ENCODE results near the gene DMPK. TPM values are rescaled to one million over a fixed set of nuclear protein-coding genes. Genes with fewer than 3 reads are reported as not detected.
"Not testable (repeated sequence)": the region's sequence is repeated elsewhere in the genome, so short reads cannot be mapped to it uniquely, and the experiment has no call there.

DMPK gene
- total and polyA plus RNA-seq, 4 donors = 16.5 to 155 (median 74.0) TPM

- H3K27me3 ChIP-seq (ENCODE audit: control insufficient read depth, insufficient read depth, low read length) = no peaks in the 10 kb centered on the region
- H3K9me3 ChIP-seq (ENCODE audit: control insufficient read depth, insufficient read depth, low read length) = no peaks in the 10 kb centered on the region
- DNase-seq (ENCODE audit: low read depth in 4 of 6, low spot score in 6 of 6) = no peak
- WGBS (ENCODE audit: insufficient coverage) = 89% methylated on average over 3 of the region's 7 CpGs
- H3K4me3 ChIP-seq (ENCODE audit: low read depth, low read length) = no peak overlapping the region
- no peaks in the 10 kb centered on the region for H3K36me3 ChIP-seq (ENCODE audit: control insufficient read depth, insufficient read depth, low read length)
- H3K27ac ChIP-seq (ENCODE audit: low read depth, low read length) = no peak overlapping the region
- peaks cover 7% of the 10 kb centered on the region for H3K4me1 ChIP-seq (ENCODE audit: control insufficient read depth, insufficient read depth, low read length)
Observed at GRCh38 chr19:45801603-45802175, 19.4 kb upstream of the DMPK start.

DNA sequence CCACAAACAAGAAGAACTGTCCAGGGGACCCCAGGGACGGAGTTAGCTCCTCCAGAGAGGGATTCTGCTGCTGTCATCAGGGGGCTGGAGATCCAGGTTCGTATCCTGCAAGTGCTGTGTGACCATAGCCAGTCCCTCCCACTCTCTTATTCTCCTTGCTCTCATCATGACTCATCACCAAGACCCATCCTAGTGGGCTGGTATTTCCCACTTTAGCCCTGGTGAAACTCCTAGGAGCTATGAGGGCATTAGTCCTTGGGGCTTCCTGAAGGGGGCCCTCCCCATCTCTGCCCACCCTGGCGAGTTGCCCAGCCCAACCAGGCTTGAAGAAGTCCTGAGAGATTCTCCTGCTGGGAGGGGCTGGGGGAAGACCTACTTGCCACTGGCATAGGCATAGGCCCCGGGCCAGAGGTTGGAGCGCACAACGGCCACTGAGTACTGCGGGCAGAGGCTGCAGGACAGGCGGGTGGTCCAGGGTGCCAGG is 17.8 kb upstream of the DMPK start:
- Histone ChIP-seq H3K27ac (ENCODE audit: low read depth, low read length) (no peak overlapping the region), H3K4me1 (ENCODE audit: control insufficient read depth, insufficient read depth, low read length) (peaks cover 7% of the 10 kb centered on the region), H3K4me3 (ENCODE audit: low read depth, low read length) (no peak overlapping the region), H3K9me3 (ENCODE audit: control insufficient read depth, insufficient read depth, low read length) (no peaks in the 10 kb centered on the region), H3K27me3 (ENCODE audit: control insufficient read depth, insufficient read depth, low read length) (no peaks in the 10 kb centered on the region), H3K36me3 (ENCODE audit: control insufficient read depth, insufficient read depth, low read length) (peaks cover 2% of the 10 kb centered on the region)
- WGBS (ENCODE audit: insufficient coverage) = 80% methylated on average over 8 of the region's 8 CpGs
- DNase-seq (ENCODE audit: low read depth in 4 of 6, low spot score in 6 of 6) = no peak

DNA sequence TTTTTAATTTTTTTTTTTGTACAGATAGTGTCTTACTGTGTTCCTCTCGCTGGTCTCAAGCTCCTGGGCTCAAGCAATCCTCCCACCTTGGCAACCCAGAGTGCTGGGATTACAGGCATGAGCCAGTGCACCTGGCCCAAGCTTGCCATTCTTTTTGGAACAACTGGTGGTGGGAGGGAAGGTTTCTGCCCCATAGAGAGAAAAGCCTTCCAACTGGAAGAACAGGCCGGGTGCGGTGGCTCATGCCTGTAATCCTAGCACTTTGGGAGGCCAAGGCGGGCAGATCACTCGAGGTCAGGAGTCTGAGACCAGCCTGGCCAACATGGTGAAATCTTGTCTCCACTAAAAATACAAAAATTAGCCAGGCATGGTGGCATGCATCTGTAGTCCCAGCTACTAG is 17.3 kb upstream of the DMPK start:
- not testable (repeated sequence) for H3K36me3 ChIP-seq (ENCODE audit: control insufficient read depth, insufficient read depth, low read length); H3K27me3 ChIP-seq (ENCODE audit: control insufficient read depth, insufficient read depth, low read length); H3K27ac ChIP-seq (ENCODE audit: low read depth, low read length); DNase-seq (ENCODE audit: low read depth in 4 of 6, low spot score in 6 of 6); H3K4me1 ChIP-seq (ENCODE audit: control insufficient read depth, insufficient read depth, low read length); H3K4me3 ChIP-seq (ENCODE audit: low read depth, low read length); H3K9me3 ChIP-seq (ENCODE audit: control insufficient read depth, insufficient read depth, low read length)
- 100% methylated on average over 1 of the region's 5 CpGs for WGBS (ENCODE audit: insufficient coverage)

DNA sequence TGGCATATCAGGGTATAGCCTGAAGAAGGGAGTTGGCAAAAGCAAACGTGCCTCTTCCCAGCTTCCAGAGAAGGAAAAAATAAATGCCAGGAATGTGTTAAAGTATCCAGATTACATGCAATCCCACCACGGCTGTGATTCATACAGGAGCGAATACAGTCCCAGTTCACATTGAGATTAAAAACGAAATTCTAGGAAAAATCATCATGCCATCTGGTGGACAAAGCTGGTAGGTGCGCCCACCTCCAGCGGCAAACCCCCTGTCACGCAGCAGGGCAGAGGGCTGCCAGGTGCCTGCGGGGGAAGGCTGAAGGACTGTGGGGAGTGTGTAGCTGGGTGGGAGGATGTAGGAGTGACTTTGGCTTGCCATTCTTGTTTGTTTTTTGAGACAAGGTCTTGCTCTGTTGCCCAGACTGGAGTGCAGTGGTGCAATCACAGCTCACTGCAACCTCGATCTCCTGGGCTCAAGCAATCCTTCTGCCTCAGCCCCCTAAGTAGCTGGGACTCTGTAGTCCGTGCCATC is 16.8 kb upstream of the DMPK start:
- no peaks in the 10 kb centered on the region for H3K27me3 ChIP-seq (ENCODE audit: control insufficient read depth, insufficient read depth, low read length)
- peaks cover 2% of the 10 kb centered on the region for H3K36me3 ChIP-seq (ENCODE audit: control insufficient read depth, insufficient read depth, low read length)
- H3K4me3 ChIP-seq (ENCODE audit: low read depth, low read length) = no peak overlapping the region
- WGBS (ENCODE audit: insufficient coverage) = 2% methylated on average over 7 of the region's 10 CpGs
- no peak overlapping the region for H3K27ac ChIP-seq (ENCODE audit: low read depth, low read length)
- no peaks in the 10 kb centered on the region for H3K9me3 ChIP-seq (ENCODE audit: control insufficient read depth, insufficient read depth, low read length)
- H3K4me1 ChIP-seq (ENCODE audit: control insufficient read depth, insufficient read depth, low read length) = peaks cover 7% of the 10 kb centered on the region
- DNase-seq (ENCODE audit: low read depth in 4 of 6, low spot score in 6 of 6) = peak in 2 of 6 donors; percentile 84 to 87

GRCh38 chr19:45794627-45795026 is 12.3 kb upstream of the DMPK start:
- 80% methylated on average over 1 of the region's 2 CpGs for WGBS (ENCODE audit: insufficient coverage)
- no peaks in the 10 kb centered on the region for H3K9me3 ChIP-seq (ENCODE audit: control insufficient read depth, insufficient read depth, low read length)
- H3K27ac ChIP-seq (ENCODE audit: low read depth, low read length) = no peak overlapping the region
- no peaks in the 10 kb centered on the region for H3K27me3 ChIP-seq (ENCODE audit: control insufficient read depth, insufficient read depth, low read length)
- no peak overlapping the region for H3K4me3 ChIP-seq (ENCODE audit: low read depth, low read length)
- H3K36me3 ChIP-seq (ENCODE audit: control insufficient read depth, insufficient read depth, low read length) = peaks cover 16% of the 10 kb centered on the region
- DNase-seq (ENCODE audit: low read depth in 4 of 6, low spot score in 6 of 6) = no peak
- H3K4me1 ChIP-seq (ENCODE audit: control insufficient read depth, insufficient read depth, low read length) = peaks cover 31% of the 10 kb centered on the region

DNA sequence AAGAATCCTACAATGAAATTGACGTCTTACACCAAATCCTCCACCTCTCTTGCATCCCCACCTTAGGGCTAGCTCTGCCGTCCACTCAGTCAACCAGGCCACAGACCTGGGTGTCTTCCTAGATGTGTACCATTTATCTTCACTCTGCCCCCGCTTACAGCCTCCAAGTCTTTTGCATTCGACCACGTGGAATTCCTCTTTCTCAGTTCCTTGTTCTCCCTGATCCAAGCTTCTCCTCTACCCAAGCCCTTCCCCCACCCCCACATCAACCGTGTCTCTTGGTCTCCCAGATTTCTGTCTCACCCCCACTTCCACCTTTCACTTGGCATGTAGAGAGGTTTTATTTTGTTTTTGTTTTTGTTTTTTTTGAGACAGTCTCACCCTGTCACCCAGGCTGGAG is 11.6 kb upstream of the DMPK start:
- Histone ChIP-seq H3K4me1 (ENCODE audit: control insufficient read depth, insufficient read depth, low read length) (peaks cover 24% of the 10 kb centered on the region), H3K36me3 (ENCODE audit: control insufficient read depth, insufficient read depth, low read length) (peaks cover 24% of the 10 kb centered on the region), H3K27me3 (ENCODE audit: control insufficient read depth, insufficient read depth, low read length) (no peaks in the 10 kb centered on the region), H3K9me3 (ENCODE audit: control insufficient read depth, insufficient read depth, low read length) (no peaks in the 10 kb centered on the region), H3K27ac (ENCODE audit: low read depth, low read length) (no peak overlapping the region), H3K4me3 (ENCODE audit: low read depth, low read length) (no peak overlapping the region)
- WGBS (ENCODE audit: insufficient coverage) = 53% methylated on average over 5 of the region's 6 CpGs
- no peak for DNase-seq (ENCODE audit: low read depth in 4 of 6, low spot score in 6 of 6)

GRCh38 chr19:45793178-45793564 is 10.9 kb upstream of the DMPK start:
- H3K9me3 ChIP-seq (ENCODE audit: control insufficient read depth, insufficient read depth, low read length) = no peaks in the 10 kb centered on the region
- peak overlapping the region; percentile 22 for H3K4me3 ChIP-seq (ENCODE audit: low read depth, low read length)
- DNase-seq (ENCODE audit: low read depth in 4 of 6, low spot score in 6 of 6) = no peak
- H3K4me1 ChIP-seq (ENCODE audit: control insufficient read depth, insufficient read depth, low read length) = peaks cover 24% of the 10 kb centered on the region
- peaks cover 31% of the 10 kb centered on the region for H3K36me3 ChIP-seq (ENCODE audit: control insufficient read depth, insufficient read depth, low read length)
- 50% methylated on average over 3 of the region's 3 CpGs for WGBS (ENCODE audit: insufficient coverage)
- H3K27me3 ChIP-seq (ENCODE audit: control insufficient read depth, insufficient read depth, low read length) = no peaks in the 10 kb centered on the region
- peak overlapping the region; percentile 69 for H3K27ac ChIP-seq (ENCODE audit: low read depth, low read length)

DNA sequence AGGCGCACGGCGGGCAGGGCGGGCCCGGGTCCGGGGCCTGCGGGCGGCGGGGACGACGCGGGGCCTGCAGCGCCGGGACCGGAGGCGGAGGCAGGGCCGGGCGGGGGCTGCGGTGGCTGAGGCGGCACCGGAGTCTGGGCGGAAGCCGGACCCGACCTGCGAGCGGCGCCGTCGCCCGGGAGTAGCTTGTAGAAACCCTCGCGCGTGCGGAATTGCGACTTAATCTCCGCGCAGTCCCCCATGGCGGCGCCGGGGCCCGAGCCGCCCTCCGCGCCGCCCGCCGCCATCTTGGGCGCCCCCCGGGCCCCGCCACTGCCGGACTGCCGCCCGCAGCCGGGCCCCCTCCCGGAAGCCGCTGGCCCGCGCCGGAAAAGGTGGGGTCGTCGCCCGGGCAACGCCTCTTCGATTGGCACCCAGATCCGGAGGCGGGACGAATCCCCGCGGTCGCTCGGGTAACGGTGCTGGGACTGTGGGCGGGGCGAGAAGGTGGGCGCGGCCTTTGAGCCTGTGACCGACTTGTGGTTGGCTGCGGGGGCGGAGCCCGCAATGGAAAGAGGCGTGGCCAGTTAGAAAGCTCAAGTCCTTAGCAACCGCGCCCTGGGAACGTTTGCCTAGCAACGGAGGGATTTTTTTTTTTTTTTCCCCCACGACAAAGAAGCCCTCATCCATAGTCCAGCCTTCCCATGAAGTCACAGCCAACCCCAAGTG is 10.3 kb upstream of the DMPK start, which contains the start of gene DMWD:
TSS of gene DMWD (minus strand) at position 376 of the 708 bp plus-strand sequence. CDS start at position 287, 89 bp downstream.
- under 1% methylated on average over 84 of the region's 86 CpGs for WGBS (ENCODE audit: insufficient coverage)
- peaks cover 36% of the 10 kb centered on the region for H3K36me3 ChIP-seq (ENCODE audit: control insufficient read depth, insufficient read depth, low read length)
- peak; percentile 95 to 100 (median 99) for DNase-seq (ENCODE audit: low read depth in 4 of 6, low spot score in 6 of 6)
- H3K9me3 ChIP-seq (ENCODE audit: control insufficient read depth, insufficient read depth, low read length) = no peaks in the 10 kb centered on the region
- H3K27me3 ChIP-seq (ENCODE audit: control insufficient read depth, insufficient read depth, low read length) = no peaks in the 10 kb centered on the region
- peak within 1 kb of the TSS; percentile 69 for H3K4me3 ChIP-seq (ENCODE audit: low read depth, low read length)
- H3K4me1 ChIP-seq (ENCODE audit: control insufficient read depth, insufficient read depth, low read length) = peaks cover 24% of the 10 kb centered on the region
- H3K27ac ChIP-seq (ENCODE audit: low read depth, low read length) = peak within 1 kb of the TSS; percentile 69

DNA sequence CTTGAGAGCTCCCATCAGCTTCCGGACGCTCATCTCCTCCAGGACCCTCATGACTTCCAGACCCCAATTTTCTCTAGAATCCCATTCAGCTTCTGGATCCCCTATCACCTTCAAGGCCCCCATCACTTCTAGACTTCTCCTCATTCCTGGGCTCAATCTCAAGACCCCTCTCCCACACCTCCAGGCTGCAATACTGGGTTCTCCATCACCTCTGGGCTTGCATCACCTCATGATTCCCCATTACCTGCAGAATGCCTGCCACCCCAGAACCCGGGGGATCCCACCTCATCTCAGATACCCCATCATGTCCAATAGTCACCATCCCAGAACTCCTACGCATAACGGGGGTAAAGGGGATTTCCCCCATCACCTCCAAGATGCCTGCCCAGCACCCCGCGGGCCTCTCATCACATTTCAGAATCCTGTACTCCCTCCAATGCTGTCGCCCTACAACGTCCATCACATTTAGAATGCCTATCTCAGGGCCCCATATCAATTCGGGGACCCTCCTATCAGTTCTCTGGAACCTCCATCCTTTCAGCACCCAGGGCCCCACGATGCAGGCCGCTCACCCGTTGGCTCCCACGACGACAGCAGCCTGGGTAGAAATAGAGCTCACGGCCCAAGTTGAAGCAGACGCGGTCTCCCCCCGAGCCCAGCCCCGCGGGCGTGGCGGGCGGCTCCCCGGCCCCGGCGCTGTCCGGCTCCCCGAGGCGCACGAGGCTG is 9.6 kb upstream of the DMPK start:
- no peaks in the 10 kb centered on the region for H3K9me3 ChIP-seq (ENCODE audit: control insufficient read depth, insufficient read depth, low read length)
- peaks cover 43% of the 10 kb centered on the region for H3K36me3 ChIP-seq (ENCODE audit: control insufficient read depth, insufficient read depth, low read length)
- H3K4me3 ChIP-seq (ENCODE audit: low read depth, low read length) = peak overlapping the region; percentile 69
- H3K4me1 ChIP-seq (ENCODE audit: control insufficient read depth, insufficient read depth, low read length) = peaks cover 24% of the 10 kb centered on the region
- DNase-seq (ENCODE audit: low read depth in 4 of 6, low spot score in 6 of 6) = no peak
- no peaks in the 10 kb centered on the region for H3K27me3 ChIP-seq (ENCODE audit: control insufficient read depth, insufficient read depth, low read length)
- WGBS (ENCODE audit: insufficient coverage) = 7% methylated on average over 31 of the region's 31 CpGs
- H3K27ac ChIP-seq (ENCODE audit: low read depth, low read length) = peak overlapping the region; percentile 25

Measured in spinal cord (tissue), 10 donors.